ENCODE measurements around the gene ATP8B4. TPM values are rescaled to one million over a fixed set of nuclear protein-coding genes. Genes with fewer than 3 reads are reported as not detected.

Gene ATP8B4
- total and polyA plus RNA-seq, 10 of the 15 experiments (the other 5 are each of a cell fraction or from before 2014, with no cell fraction given): 0.02 to 0.94 (median 0.19) TPM

DNA sequence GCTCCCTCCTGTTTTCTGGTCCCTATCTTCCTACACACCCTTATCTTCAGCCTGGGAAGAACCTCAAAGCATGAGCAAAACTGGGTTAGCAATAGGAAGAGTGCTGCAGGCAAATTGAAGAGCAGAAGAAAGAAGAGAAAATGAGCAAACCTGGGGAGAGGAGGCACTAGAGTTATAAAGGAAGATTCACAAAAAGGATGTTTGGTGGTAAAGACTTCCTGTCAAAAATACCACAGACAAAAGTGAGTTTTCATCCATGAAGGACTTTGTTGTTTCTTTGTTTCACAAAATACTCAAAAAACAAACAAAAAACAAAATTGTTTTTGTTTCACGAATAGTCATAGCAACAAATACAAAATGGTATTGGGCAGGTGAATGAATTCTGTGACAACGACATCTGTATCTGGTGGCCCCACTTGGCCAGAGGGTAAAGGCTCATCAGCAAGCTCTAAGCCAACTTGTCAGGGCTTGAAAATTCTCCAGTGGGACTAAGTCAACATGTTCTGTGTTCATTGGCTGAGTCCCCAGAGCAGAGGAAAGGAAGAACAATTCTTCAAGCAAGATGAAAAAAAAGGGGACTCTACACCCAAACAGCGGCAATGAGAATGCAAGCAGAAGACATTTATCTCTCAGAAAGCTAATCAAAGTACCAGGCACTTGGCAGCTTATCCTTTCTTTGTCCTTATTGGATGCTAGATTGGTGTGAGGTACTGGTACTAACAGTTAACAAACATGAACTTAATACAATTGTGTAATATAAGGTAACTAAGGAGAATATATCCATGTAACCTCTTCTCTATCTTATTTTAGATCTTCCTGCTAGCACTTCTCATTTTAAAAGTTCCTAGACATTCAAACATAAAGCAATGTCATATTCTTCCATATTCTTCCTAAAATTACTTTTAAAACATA, 9.7 kb downstream of the ATP8B4 start:
- WGBS (ENCODE audit: insufficient coverage, insufficient replicate concordance, low lambda C conversion rate, missing lambda C conversion rate): 18% methylated on average over 3 of the region's 3 CpGs
- peaks cover 0 to 4% of the 10 kb centered on the region in 2 experiments; a peak in 2 of 4 replicates for H3K27me3 ChIP-seq (replicated peaks in 1 of 2; ENCODE audit: control insufficient read depth in 2 of 2, insufficient read depth in 2 of 2, low read length in 1 of 2)
- ChIA-PET POLR2A (no interaction called here), CTCF (interaction anchor here (1.4 kb wide), 1 partner anchor 207 kb away, joined by 5 read pairs; no protein-coding TSS in a partner anchor), SMC1A (ENCODE audit: uncharacterized antibody, unreplicated experiment) (interaction anchor here (1.7 kb wide), 1 partner anchor 102 kb away, joined by 5 read pairs; no protein-coding TSS in a partner anchor), RAD21 (ENCODE audit: unreplicated experiment) (no interaction called here)
- FAIRE-seq: peak; percentile 61
- H3K4me2 ChIP-seq (ENCODE audit: control insufficient read depth, insufficient read depth): peak overlapping the region; percentile 15; the same call in 1 of the 2 replicates
- no peak overlapping the region for H3K4me3 ChIP-seq
- no peak overlapping the region for H3K9ac ChIP-seq (ENCODE audit: control insufficient read depth, insufficient read depth, low read length)
- ATAC-seq: no peak
- H2AFZ ChIP-seq (ENCODE audit: control insufficient read depth, low read depth, low read length): no peak overlapping the region
- intact Hi-C loops (cut with micrococcal nuclease; ENCODE audit: unreplicated experiment) (no loop called here), in situ Hi-C loops (cut with MboI) (no loop called here)
- no peaks in the 10 kb centered on the region for H4K20me1 ChIP-seq (ENCODE audit: control insufficient read depth, insufficient read depth)
- peaks cover 29% of the 10 kb centered on the region for H3K4me1 ChIP-seq (ENCODE audit: control insufficient read depth, insufficient read depth, low read length)
- DNase-seq (ENCODE audit: low read depth, low spot score): no peak
- no TSS peak for BruUV-seq (replicated peaks)
- TF ChIP-seq, protein P1, sequence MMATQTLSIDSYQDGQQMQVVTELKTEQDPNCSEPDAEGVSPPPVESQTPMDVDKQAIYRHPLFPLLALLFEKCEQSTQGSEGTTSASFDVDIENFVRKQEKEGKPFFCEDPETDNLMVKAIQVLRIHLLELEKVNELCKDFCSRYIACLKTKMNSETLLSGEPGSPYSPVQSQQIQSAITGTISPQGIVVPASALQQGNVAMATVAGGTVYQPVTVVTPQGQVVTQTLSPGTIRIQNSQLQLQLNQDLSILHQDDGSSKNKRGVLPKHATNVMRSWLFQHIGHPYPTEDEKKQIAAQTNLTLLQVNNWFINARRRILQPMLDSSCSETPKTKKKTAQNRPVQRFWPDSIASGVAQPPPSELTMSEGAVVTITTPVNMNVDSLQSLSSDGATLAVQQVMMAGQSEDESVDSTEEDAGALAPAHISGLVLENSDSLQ (IDR thresholded peaks at IDR 0.05): no peak
- TF ChIP-seq RUNX3 (IDR thresholded peaks at IDR 0.05; ENCODE audit: low read length): peak; percentile 27; the same call in 1 of the 2 replicates
- H3K9me3 ChIP-seq (replicated peaks; ENCODE audit: control insufficient read depth, insufficient read depth, low read length): no peaks in the 10 kb centered on the region
- H3K36me3 ChIP-seq (ENCODE audit: control insufficient read depth in 2 of 2, insufficient read depth in 2 of 2, low read length in 1 of 2): no peaks in the 10 kb centered on the region
- H3K79me2 ChIP-seq (ENCODE audit: control insufficient read depth, insufficient read depth, low read length): no peaks in the 10 kb centered on the region
- H3K27ac ChIP-seq (ENCODE audit: control insufficient read depth, insufficient read depth): no peak overlapping the region

DNA sequence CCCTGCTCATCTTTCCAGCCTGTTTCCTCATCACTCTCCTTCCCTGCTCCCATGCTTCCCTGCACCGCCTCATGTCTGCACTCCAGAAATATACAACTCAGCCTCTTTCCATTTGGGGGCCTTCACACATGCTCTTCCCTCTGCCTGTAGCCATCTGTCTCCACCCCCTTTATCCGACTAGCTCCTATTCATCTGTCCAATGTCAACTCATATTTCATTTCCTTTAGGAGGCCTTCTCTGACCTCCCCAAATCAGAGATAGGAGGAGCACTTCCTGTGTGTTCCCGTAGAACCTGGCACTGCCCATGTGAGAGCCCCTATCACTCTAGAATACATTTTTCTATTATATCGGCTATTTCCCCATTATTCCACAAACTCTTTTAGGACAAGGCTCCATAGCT, 10.6 kb downstream of the ATP8B4 start:
- ChIA-PET RAD21 (ENCODE audit: unreplicated experiment) (no interaction called here), CTCF (interaction anchor here (1.4 kb wide), 1 partner anchor 208 kb away, joined by 5 read pairs; no protein-coding TSS in a partner anchor), POLR2A (no interaction called here), SMC1A (ENCODE audit: uncharacterized antibody, unreplicated experiment) (interaction anchor here (1.7 kb wide), 1 partner anchor 101 kb away, joined by 5 read pairs; no protein-coding TSS in a partner anchor)
- 53% methylated on average over 4 of the region's 4 CpGs for WGBS (ENCODE audit: insufficient coverage, insufficient replicate concordance, low lambda C conversion rate, missing lambda C conversion rate)
- H3K4me2 ChIP-seq (ENCODE audit: control insufficient read depth, insufficient read depth): peak overlapping the region; percentile 54; the same call in 1 of the 2 replicates
- no peak for TF ChIP-seq RB1 (IDR thresholded peaks at IDR 0.05; ENCODE audit: borderline replicate concordance)
- TF ChIP-seq ZNF622 (IDR thresholded peaks at IDR 0.05): no peak
- H3K36me3 ChIP-seq (ENCODE audit: control insufficient read depth in 2 of 2, insufficient read depth in 2 of 2, low read length in 1 of 2): no peaks in the 10 kb centered on the region
- H3K9me3 ChIP-seq (replicated peaks; ENCODE audit: control insufficient read depth, insufficient read depth, low read length): no peaks in the 10 kb centered on the region
- ATAC-seq (no peak), FAIRE-seq (no peak), DNase-seq (ENCODE audit: low read depth, low spot score) (no peak)
- no peak overlapping the region for H3K4me3 ChIP-seq
- no peak overlapping the region for H2AFZ ChIP-seq (ENCODE audit: control insufficient read depth, low read depth, low read length)
- no peaks in the 10 kb centered on the region for H3K79me2 ChIP-seq (ENCODE audit: control insufficient read depth, insufficient read depth, low read length)
- no TSS peak for BruUV-seq (replicated peaks)
- intact Hi-C loops (cut with micrococcal nuclease; ENCODE audit: unreplicated experiment) (no loop called here), in situ Hi-C loops (cut with MboI) (no loop called here)
- peaks cover 29% of the 10 kb centered on the region for H3K4me1 ChIP-seq (ENCODE audit: control insufficient read depth, insufficient read depth, low read length)
- no peak overlapping the region for H3K27ac ChIP-seq (ENCODE audit: control insufficient read depth, insufficient read depth)
- no peak overlapping the region for H3K9ac ChIP-seq (ENCODE audit: control insufficient read depth, insufficient read depth, low read length)
- no peaks in the 10 kb centered on the region for H4K20me1 ChIP-seq (ENCODE audit: control insufficient read depth, insufficient read depth)
- H3K27me3 ChIP-seq (replicated peaks in 1 of 2; ENCODE audit: control insufficient read depth in 2 of 2, insufficient read depth in 2 of 2, low read length in 1 of 2): peaks cover 0 to 3% of the 10 kb centered on the region in 2 experiments; a peak in 2 of 4 replicates

Data from GM12878 (cell line).